Measurements from ENCODE around the gene EVL.

EVL gene

GRCh38 chr14:100130521-100130920 is 65.3 kb downstream of the EVL start:
- H3K4me1 Mint-ChIP-seq, result peaks cover 2% of the 10 kb centered on the region
- no peaks in the 10 kb centered on the region for H3K27me3 Mint-ChIP-seq
- peaks cover 70% of the 10 kb centered on the region for H3K36me3 Mint-ChIP-seq
- H3K4me3 Mint-ChIP-seq, result no peak overlapping the region
- peak overlapping the region; percentile 68 for H3K27ac Mint-ChIP-seq
- H3K9me3 Mint-ChIP-seq, result no peaks in the 10 kb centered on the region
- no peak for DNase-seq
- CTCF ChIA-PET, result interaction anchor here (1.3 kb wide), 1 partner anchor 13 kb away, joined by 4 read pairs; no protein-coding TSS in a partner anchor

- peaks cover 2% of the 10 kb centered on the region for H3K4me1 Mint-ChIP-seq
- H3K4me3 Mint-ChIP-seq, result no peak overlapping the region
- no peaks in the 10 kb centered on the region for H3K9me3 Mint-ChIP-seq
- H3K27me3 Mint-ChIP-seq, result no peaks in the 10 kb centered on the region
- peaks cover 77% of the 10 kb centered on the region for H3K36me3 Mint-ChIP-seq
- peak overlapping the region; percentile 68 for H3K27ac Mint-ChIP-seq
- DNase-seq, result no peak
- CTCF ChIA-PET, result interaction anchor here (0.9 to 1.3 kb wide), 2 partner anchors 12 to 62 kb away, joined by 4 read pairs; no protein-coding TSS in a partner anchor
Measured at GRCh38 chr14:100131181-100131580, 66.0 kb downstream of the EVL start.

GRCh38 chr14:100132161-100132902 is 67.1 kb downstream of the EVL start:
- DNase-seq, result no peak
- no peaks in the 10 kb centered on the region for H3K27me3 Mint-ChIP-seq
- no peak overlapping the region for H3K4me3 Mint-ChIP-seq
- H3K4me1 Mint-ChIP-seq, result peaks cover 2% of the 10 kb centered on the region
- H3K36me3 Mint-ChIP-seq, result peaks cover 81% of the 10 kb centered on the region
- no peak overlapping the region for H3K27ac Mint-ChIP-seq
- CTCF ChIA-PET, result interaction anchor here (0.9 to 1.5 kb wide), 2 partner anchors 9 to 76 kb away, joined by 3 to 4 read pairs; no protein-coding TSS in a partner anchor
- no peaks in the 10 kb centered on the region for H3K9me3 Mint-ChIP-seq

GRCh38 chr14:100132903-100133510 is 67.8 kb downstream of the EVL start:
- H3K27me3 Mint-ChIP-seq, result no peaks in the 10 kb centered on the region
- peaks cover 2% of the 10 kb centered on the region for H3K4me1 Mint-ChIP-seq
- H3K27ac Mint-ChIP-seq, result no peak overlapping the region
- H3K36me3 Mint-ChIP-seq, result peaks cover 80% of the 10 kb centered on the region
- H3K4me3 Mint-ChIP-seq, result no peak overlapping the region
- H3K9me3 Mint-ChIP-seq, result no peaks in the 10 kb centered on the region
- no peak for DNase-seq
- CTCF ChIA-PET, result interaction anchor here (0.9 to 1.5 kb wide), 2 partner anchors 9 to 76 kb away, joined by 3 to 4 read pairs; no protein-coding TSS in a partner anchor

GRCh38 chr14:100134586-100134985 is 69.4 kb downstream of the EVL start:
- Mint-ChIP-seq H3K4me3 (no peak overlapping the region), H3K27me3 (no peaks in the 10 kb centered on the region), H3K4me1 (peaks cover 4% of the 10 kb centered on the region), H3K9me3 (no peaks in the 10 kb centered on the region), H3K36me3 (peaks cover 85% of the 10 kb centered on the region), H3K27ac (no peak overlapping the region)
- DNase-seq, result no peak
- CTCF ChIA-PET, result no interaction called here

GRCh38 chr14:100135073-100135472 is 69.9 kb downstream of the EVL start:
- CTCF ChIA-PET, result no interaction called here
- Mint-ChIP-seq H3K27ac (no peak overlapping the region), H3K4me1 (peaks cover 2% of the 10 kb centered on the region), H3K4me3 (no peak overlapping the region), H3K36me3 (peaks cover 83% of the 10 kb centered on the region), H3K9me3 (no peaks in the 10 kb centered on the region), H3K27me3 (no peaks in the 10 kb centered on the region)
- no peak for DNase-seq

- Mint-ChIP-seq H3K9me3 (no peaks in the 10 kb centered on the region), H3K27me3 (no peaks in the 10 kb centered on the region), H3K4me3 (no peak overlapping the region), H3K27ac (peak overlapping the region; percentile 28), H3K36me3 (peaks cover 85% of the 10 kb centered on the region), H3K4me1 (peaks cover 2% of the 10 kb centered on the region)
- no peak for DNase-seq
- CTCF ChIA-PET, result no interaction called here
Measured at GRCh38 chr14:100135784-100136183, 70.6 kb downstream of the EVL start.

- Mint-ChIP-seq H3K4me1 (peaks cover 2% of the 10 kb centered on the region), H3K27ac (peak overlapping the region; percentile 62), H3K9me3 (no peaks in the 10 kb centered on the region), H3K27me3 (no peaks in the 10 kb centered on the region), H3K36me3 (peaks cover 83% of the 10 kb centered on the region), H3K4me3 (no peak overlapping the region)
- no peak for DNase-seq
- CTCF ChIA-PET, result no interaction called here
Measured at GRCh38 chr14:100137173-100137572, 72.0 kb downstream of the EVL start.

GRCh38 chr14:100138082-100138787 is 73.0 kb downstream of the EVL start:
- H3K27ac Mint-ChIP-seq, result peak overlapping the region; percentile 76
- peaks cover 4% of the 10 kb centered on the region for H3K27me3 Mint-ChIP-seq
- DNase-seq, result no peak
- H3K4me3 Mint-ChIP-seq, result no peak overlapping the region
- no peaks in the 10 kb centered on the region for H3K9me3 Mint-ChIP-seq
- H3K36me3 Mint-ChIP-seq, result peaks cover 79% of the 10 kb centered on the region
- CTCF ChIA-PET, result no interaction called here
- H3K4me1 Mint-ChIP-seq, result peaks cover 2% of the 10 kb centered on the region

GRCh38 chr14:100138955-100139354 is 73.7 kb downstream of the EVL start:
- no peaks in the 10 kb centered on the region for H3K9me3 Mint-ChIP-seq
- H3K4me3 Mint-ChIP-seq, result no peak overlapping the region
- peaks cover 2% of the 10 kb centered on the region for H3K4me1 Mint-ChIP-seq
- CTCF ChIA-PET, result no interaction called here
- H3K36me3 Mint-ChIP-seq, result peaks cover 74% of the 10 kb centered on the region
- H3K27ac Mint-ChIP-seq, result peak overlapping the region; percentile 76
- DNase-seq, result no peak
- peaks cover 4% of the 10 kb centered on the region for H3K27me3 Mint-ChIP-seq

- Mint-ChIP-seq H3K9me3 (no peaks in the 10 kb centered on the region), H3K27me3 (peaks cover 4% of the 10 kb centered on the region), H3K4me3 (no peak overlapping the region), H3K4me1 (peaks cover 6% of the 10 kb centered on the region), H3K27ac (peak overlapping the region; percentile 69), H3K36me3 (peaks cover 63% of the 10 kb centered on the region)
- CTCF ChIA-PET, result interaction anchor here (1.1 kb wide), 1 partner anchor 28 kb away, joined by 3 read pairs; no protein-coding TSS in a partner anchor
- no peak for DNase-seq
Measured at GRCh38 chr14:100140452-100141078, 75.3 kb downstream of the EVL start.

GRCh38 chr14:100141098-100141497 is 75.9 kb downstream of the EVL start:
- Mint-ChIP-seq H3K27me3 (peaks cover 4% of the 10 kb centered on the region), H3K36me3 (peaks cover 58% of the 10 kb centered on the region), H3K4me1 (peaks cover 10% of the 10 kb centered on the region), H3K9me3 (no peaks in the 10 kb centered on the region), H3K27ac (peak overlapping the region; percentile 69), H3K4me3 (no peak overlapping the region)
- CTCF ChIA-PET, result interaction anchor here (0.8 kb wide), 2 partner anchors 8 to 33 kb away, joined by 3 to 4 read pairs; no protein-coding TSS in a partner anchor
- no peak for DNase-seq

- Mint-ChIP-seq H3K4me1 (peaks cover 22% of the 10 kb centered on the region), H3K27me3 (peaks cover 7% of the 10 kb centered on the region), H3K9me3 (no peaks in the 10 kb centered on the region), H3K36me3 (peaks cover 52% of the 10 kb centered on the region), H3K4me3 (no peak overlapping the region), H3K27ac (peak overlapping the region; percentile 80)
- CTCF ChIA-PET, result interaction anchor here (0.8 to 1.5 kb wide), 6 partner anchors 9 to 51 kb away, joined by 3 to 4 read pairs (median 3); no protein-coding TSS in a partner anchor
- no peak for DNase-seq
Measured at GRCh38 chr14:100142073-100143040, 77.1 kb downstream of the EVL start.

Data from activated naive CD4-positive, alpha-beta T cell treated with anti-CD3 and anti-CD28 coated beads, Interleukin-2, amount 10 ng/mL, durations not matched to agents 7 days and 5 days (primary cell).